Activated CD4-positive, alpha-beta T cell treated with anti-CD3 and anti-CD28 coated beads, Interleukin-2, amount 50 U/mL, for 16 hours (primary cell): ENCODE results near the gene TP53BP2.

ENCODE experiments used
- DNase-seq: peaks from one replicate; pipeline ENCODE4 v3.0.0-alpha.2; 2020

The TP53BP2 gene

GRCh38 chr1:223785808-223786207, 59.9 kb downstream of the TP53BP2 start:
- no peak for DNase-seq

- DNase-seq, result no peak
Measured at GRCh38 chr1:223784541-223784940, 61.2 kb downstream of the TP53BP2 start.

DNA sequence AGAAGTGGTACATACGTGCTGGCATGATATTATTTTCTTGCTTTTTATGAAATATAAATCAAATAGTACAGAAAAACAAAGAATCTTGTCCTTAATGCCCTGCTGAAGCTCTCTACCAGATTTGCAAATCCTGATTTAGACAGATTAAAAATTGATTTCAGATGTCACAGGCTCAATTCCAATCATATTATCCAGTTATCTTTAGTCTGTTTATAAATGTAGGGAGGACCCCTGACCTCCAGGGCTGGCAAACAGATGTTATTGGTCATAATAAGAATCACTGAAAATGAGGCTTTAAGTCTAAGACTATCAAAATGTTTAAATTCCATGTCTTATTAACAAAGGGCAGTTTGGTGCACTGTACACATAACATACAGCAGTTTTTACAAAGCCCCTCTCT, 62.1 kb downstream of the TP53BP2 start:
- no peak for DNase-seq

GRCh38 chr1:223780949-223781348, 64.8 kb downstream of the TP53BP2 start:
- no peak for DNase-seq

DNA sequence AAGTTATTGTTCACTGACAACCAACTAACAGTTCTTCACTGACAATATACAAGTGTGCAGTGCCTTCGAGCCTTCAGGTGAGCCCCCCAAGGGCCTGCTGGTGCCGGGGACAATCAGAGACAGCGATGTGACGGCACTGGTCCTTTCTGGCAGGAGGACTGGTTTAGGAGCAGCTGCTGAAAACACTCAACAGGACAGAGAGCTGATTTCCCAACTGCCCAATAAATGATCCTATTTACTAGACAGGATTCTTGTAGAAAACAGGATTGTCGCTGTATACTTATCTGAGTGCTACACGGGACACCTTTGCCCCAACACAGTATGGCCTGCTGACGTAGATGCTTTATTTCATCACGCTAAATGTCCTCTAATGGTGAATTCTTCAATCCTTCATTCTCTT, 65.4 kb downstream of the TP53BP2 start:
- no peak for DNase-seq

DNA sequence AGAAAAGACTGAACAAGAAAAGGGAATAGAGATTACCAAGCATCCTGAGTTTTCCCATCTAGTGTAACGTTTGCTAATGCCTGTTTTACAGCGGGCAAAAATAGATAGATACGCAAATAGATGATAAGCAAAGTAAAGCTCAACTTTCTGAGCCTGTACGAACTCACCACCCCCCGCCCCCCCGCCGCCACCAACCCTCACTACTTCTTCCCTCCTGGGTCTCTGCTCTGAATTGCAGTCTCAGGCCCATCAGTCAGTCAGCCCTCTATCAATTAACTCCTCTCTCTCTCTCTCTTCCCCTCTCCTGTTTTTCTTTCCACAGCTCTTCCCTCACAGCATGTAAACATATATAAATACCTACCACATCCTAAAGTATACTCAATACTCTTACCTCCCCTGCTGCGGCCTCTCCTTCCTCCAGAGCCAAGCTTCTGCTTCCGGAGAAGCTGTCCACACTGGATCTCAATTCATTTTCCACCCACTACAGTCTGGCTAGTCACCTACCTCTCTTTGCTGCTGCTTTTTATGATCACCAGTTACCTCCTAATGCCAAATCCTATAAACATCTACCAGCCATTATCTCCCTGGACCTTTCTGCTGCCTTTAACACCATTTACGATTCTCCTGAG, 68.8 kb downstream of the TP53BP2 start:
- DNase-seq, result no peak

DNA sequence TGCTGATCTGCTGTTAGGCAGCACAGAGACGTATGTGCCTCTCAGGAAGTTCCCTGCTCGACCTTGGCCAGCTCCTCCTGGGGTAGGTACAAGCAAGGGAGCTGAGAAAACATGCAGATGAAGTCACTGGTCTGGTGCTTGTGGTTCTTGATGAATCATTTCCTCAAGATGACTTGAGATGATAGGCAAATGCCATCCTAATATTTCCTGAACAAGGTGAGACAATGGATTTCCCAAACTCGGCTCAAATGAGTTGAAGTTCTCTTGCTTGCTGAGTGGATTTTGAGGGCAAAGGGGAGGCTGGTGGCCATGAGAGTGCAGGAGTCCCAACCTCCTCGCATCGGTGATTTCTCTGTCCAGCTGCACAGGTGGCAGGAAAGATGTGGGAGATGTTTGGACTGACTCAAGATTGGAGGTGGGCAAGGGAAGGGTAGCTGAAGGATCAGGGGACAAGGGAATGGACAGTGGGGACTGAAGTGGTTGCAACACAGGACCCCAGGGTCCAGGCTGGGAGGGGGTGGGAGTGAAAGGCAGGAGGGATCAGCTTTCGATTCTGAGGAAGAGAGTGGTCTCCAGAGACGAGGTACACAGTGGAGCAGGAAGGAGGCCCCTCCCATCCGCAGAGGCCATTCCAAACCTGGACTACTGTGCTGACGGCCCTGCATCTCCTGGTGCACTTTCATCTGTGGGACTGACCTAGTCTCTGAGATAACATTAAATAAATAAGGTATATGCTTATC, 69.5 kb downstream of the TP53BP2 start:
- peak; percentile 78 for DNase-seq

DNA sequence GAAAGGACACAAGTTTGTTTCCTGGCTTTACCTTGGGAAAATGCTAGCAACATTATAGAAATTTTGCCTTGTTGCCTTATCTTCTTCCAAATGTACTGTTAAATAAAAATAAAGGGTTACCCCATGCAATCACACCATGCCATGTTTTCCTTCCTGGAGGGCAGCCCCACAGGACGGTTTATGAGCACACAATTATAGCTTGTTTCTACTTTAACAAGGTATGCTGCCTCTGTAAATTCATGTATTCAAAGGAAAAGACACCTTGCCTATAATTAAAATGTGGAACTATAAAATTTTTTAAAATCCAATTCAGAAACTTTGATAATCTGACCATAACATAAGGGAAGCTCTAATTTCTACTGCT, 70.1 kb downstream of the TP53BP2 start:
- no peak for DNase-seq

GRCh38 chr1:223775054-223775453, 70.7 kb downstream of the TP53BP2 start:
- DNase-seq, result no peak

GRCh38 chr1:223774134-223774814, 71.5 kb downstream of the TP53BP2 start:
- no peak for DNase-seq

GRCh38 chr1:223772771-223773160, 73.0 kb downstream of the TP53BP2 start:
- DNase-seq, result no peak

DNA sequence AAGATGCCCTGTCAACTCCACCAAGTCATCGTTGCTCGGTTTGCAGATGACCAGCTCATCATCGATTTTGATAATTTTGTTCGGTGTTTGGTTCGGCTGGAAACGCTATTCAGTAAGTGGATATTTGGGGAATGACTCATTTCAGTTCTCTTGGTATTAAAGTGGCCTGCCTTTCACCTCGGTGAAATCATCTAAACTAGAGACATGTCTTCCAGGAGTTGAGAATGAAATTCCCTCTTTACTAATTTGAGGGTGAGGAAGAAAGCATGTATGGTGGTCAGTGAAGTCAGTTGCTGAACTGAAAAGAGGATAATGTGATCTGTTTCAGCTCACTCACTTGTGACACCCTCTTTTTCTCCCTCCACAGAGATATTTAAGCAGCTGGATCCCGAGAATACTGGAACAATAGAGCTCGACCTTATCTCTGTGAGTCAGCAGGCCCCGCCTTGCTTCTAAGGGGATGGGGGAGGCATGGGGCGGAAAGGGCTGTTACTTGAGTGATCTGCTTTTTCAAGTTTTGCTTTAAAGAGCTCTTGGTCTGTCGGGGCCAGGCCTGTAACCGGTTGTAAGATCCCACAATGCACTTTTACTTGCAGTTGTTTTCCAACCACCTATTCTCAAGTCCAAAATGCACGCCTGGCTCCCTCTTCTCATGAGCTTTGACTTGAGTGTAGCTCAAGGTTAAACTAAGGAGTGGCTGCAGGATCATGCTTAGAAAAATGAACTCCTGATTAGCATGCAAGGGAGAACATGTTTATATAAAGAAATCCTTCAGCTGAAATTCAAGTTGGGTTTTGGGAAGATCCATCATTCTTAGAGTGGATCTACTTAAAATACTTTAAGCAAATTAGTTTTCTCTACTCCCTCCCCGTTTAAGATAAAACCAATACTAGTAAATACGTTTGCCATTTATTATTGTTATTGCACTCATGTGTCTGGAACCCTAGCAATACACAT, 73.7 kb downstream of the TP53BP2 start:
- peak; percentile 64 for DNase-seq

- DNase-seq, result no peak
Measured at GRCh38 chr1:223771469-223771813, 74.3 kb downstream of the TP53BP2 start.

DNA sequence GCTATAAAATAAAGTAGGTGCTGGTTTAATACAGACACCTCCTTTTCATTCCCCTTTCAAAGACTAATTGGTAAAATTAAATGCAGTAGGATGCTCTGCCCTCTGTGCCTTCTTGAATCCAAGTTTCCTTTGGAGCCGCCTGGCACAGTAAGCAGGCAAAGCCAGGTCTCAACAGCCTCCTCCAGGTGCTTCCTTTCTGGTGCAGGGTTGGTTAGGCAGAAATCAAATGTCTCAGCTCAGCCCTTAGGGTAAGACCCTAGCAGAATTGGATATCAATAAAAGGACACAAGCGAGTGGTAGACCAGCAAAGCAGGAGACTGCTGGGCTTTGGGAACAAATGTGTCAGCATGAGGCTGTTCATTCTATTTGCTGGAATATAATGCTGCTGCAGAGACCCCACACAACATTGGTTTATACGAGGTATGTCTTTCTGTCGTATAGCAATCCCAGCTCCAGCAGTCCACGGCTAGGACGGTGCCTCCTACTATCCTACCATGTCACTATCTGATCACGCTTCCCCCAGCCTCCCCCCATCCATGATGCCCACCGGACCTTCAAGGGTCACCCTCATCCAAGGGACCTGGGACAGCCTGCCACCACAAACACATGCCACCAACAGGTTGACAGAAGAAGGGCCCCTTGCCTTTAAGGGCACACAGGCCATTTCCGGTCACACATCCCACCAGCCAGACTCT, 75.0 kb downstream of the TP53BP2 start:
- DNase-seq, result no peak

GRCh38 chr1:223765719-223766340, 79.9 kb downstream of the TP53BP2 start:
- no peak for DNase-seq

GRCh38 chr1:223765036-223765718, 80.6 kb downstream of the TP53BP2 start:
- no peak for DNase-seq

- no peak for DNase-seq
Measured at GRCh38 chr1:223763881-223764280, 81.9 kb downstream of the TP53BP2 start.

DNA sequence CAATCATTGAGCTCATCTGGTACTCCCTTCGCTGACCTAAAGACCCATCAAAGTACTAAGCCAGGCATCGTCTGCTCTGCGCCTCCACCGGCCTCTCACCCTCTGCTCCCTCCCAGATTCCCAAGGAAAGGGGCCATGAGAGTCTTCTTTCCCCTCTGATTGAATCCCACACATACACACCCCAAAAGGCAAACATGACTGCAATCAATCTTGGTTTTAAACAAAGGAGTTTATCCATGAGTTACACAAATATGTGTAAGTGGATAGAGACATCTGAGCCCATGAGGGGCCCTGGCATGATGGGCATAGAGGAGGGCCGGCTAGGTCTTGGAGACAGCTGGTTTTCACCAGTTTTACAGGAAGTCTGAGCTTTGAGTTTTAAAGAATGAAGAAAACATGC, 82.5 kb downstream of the TP53BP2 start:
- no peak for DNase-seq

DNA sequence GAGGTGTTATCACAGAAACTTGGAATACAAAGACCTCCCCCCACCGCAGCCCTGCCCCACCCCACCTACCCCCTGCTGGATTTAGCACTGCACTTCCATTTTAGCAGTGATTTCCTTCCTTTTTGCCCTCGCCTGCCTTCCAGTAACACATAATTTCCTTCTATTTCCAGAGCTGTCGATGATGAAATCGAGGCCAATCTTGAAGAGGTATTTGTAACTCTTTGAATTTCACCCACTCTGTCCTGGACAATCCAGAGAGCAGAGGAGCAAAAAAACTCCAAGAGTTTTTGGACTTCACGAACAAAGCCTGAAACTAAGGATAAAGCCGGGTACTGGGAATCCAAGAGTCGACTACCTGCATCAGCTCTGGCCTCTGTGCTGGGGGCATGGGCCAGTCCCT, 84.3 kb downstream of the TP53BP2 start:
- DNase-seq, result no peak

- no peak for DNase-seq
Measured at GRCh38 chr1:223760833-223761232, 84.9 kb downstream of the TP53BP2 start.

DNA sequence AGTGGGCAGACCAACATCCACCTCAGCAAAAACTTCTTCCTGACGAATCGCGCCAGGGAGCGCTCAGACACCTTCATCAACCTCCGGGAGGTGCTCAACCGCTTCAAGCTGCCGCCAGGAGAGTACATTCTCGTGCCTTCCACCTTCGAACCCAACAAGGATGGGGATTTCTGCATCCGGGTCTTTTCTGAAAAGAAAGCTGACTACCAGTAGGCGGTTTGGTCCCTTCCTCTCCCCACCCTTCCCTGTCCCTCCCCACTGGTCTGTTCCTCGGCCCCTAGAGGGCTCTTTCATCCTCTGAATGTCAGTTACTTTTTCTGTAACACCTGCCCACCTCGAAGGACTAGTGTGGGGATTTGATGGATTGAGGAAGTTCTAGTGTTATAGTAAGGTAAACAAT, 86.5 kb downstream of the TP53BP2 start:
- no peak for DNase-seq

GRCh38 chr1:223758734-223759133, 87.0 kb downstream of the TP53BP2 start:
- no peak for DNase-seq
